ENCODE measurements around the gene LMAN1.
A peak's percentile ranks its signal among the peaks of the same experiment; 100 is the strongest.

LMAN1 gene

DNA sequence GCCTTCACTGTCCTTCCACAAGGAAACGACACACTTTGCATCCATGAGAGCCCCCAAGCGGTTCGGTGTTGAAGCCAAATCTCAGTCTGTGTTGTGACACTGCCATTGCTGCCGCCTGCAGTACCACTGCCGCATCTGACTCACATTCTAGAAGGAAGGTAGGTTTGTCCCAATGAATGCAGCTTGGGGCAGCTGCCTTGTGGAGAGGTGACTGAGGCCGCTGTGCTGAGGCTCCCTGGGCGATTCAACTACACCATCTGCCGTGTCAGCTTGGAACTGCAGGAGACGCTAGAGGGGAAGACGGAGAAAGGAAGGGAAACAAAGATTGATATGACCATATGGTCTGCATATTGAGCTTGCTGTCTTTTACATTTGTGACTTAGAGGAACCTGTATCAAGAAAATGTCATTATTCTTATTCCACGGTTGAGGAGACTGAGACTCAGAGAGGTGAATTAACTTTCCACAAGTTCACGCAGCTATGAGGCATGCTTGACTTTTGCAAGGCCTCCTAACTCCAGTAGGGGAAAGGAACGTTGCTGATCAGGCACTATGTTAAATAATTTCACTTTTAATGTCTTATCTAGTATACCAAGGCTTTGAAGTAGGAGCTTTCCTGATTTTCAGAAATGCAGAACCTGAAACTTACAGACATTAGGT, 43.5 kb upstream of the LMAN1 start (continued):
- TF ChIP-seq, protein P1, sequence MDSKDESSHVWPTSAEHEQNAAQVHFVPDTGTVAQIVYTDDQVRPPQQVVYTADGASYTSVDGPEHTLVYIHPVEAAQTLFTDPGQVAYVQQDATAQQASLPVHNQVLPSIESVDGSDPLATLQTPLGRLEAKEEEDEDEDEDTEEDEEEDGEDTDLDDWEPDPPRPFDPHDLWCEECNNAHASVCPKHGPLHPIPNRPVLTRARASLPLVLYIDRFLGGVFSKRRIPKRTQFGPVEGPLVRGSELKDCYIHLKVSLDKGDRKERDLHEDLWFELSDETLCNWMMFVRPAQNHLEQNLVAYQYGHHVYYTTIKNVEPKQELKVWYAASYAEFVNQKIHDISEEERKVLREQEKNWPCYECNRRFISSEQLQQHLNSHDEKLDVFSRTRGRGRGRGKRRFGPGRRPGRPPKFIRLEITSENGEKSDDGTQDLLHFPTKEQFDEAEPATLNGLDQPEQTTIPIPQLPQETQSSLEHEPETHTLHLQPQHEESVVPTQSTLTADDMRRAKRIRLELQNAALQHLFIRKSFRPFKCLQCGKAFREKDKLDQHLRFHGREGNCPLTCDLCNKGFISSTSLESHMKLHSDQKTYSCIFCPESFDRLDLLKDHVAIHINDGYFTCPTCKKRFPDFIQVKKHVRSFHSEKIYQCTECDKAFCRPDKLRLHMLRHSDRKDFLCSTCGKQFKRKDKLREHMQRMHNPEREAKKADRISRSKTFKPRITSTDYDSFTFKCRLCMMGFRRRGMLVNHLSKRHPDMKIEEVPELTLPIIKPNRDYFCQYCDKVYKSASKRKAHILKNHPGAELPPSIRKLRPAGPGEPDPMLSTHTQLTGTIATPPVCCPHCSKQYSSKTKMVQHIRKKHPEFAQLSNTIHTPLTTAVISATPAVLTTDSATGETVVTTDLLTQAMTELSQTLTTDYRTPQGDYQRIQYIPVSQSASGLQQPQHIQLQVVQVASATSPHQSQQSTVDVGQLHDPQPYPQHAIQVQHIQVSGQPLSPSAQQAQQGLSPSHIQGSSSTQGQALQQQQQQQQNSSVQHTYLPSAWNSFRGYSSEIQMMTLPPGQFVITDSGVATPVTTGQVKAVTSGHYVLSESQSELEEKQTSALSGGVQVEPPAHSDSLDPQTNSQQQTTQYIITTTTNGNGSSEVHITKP (tag by site-specific recombination; IDR thresholded peaks at IDR 0.05), result peak; percentile 75
- TF ChIP-seq ZNF302 (tag by site-specific recombination; IDR thresholded peaks at IDR 0.05; ENCODE audit: low read depth) (no peak), ZNF549 (tag by site-specific recombination; IDR thresholded peaks at IDR 0.05) (peak; percentile 72), ZNF600 (tag by site-specific recombination; IDR thresholded peaks at IDR 0.05) (peak; percentile 74), ZNF121 (tag by site-specific recombination; IDR thresholded peaks at IDR 0.05) (no peak)

DNA sequence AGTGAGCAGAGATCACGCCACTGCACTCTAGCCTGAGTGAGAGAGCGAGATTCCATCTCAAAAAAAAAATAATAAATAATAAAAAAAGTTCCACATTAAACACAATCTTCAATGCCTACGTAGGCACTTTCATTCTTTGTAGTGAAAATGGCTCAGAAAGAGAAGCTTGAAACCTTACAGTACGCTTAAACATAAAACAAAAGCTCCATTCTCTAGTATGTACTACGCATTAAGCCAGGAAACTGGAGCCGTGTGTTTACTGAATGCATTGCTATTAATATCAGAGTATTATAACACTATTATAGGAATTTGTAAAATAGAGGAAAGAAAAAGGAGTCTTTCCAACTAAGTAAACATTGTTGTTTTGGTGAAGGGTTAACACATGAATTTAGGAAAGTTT, 41.3 kb upstream of the LMAN1 start:
- H3K4me1 ChIP-seq (ENCODE audit: control insufficient read depth, insufficient read depth, low read length), result no peaks in the 10 kb centered on the region
- POLR2A ChIA-PET, result no interaction called here
- TF ChIP-seq SCRT2 (tag by site-specific recombination; IDR thresholded peaks at IDR 0.05) (no peak), ZNF677 (tag by site-specific recombination; IDR thresholded peaks at IDR 0.05) (no peak), ZNF133 (tag by site-specific recombination; IDR thresholded peaks at IDR 0.05) (no peak), ZNF747 (tag by site-specific recombination; IDR thresholded peaks at IDR 0.05) (no peak)
- TF ChIP-seq, protein P2, sequence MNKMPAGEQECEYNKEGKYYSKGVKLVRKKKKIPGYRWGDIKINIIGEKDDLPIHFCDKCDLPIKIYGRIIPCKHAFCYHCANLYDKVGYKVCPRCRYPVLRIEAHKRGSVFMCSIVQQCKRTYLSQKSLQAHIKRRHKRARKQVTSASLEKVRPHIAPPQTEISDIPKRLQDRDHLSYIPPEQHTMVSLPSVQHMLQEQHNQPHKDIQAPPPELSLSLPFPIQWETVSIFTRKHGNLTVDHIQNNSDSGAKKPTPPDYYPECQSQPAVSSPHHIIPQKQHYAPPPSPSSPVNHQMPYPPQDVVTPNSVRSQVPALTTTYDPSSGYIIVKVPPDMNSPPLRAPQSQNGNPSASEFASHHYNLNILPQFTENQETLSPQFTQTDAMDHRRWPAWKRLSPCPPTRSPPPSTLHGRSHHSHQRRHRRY (tag by site-specific recombination; IDR thresholded peaks at IDR 0.05), result no peak
- TF ChIP-seq, protein P3, sequence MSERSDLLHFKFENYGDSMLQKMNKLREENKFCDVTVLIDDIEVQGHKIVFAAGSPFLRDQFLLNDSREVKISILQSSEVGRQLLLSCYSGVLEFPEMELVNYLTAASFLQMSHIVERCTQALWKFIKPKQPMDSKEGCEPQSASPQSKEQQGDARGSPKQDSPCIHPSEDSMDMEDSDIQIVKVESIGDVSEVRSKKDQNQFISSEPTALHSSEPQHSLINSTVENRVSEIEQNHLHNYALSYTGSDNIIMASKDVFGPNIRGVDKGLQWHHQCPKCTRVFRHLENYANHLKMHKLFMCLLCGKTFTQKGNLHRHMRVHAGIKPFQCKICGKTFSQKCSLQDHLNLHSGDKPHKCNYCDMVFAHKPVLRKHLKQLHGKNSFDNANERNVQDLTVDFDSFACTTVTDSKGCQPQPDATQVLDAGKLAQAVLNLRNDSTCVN (tag by site-specific recombination; optimal IDR thresholded peaks at IDR 0.05), result no peak
- TF ChIP-seq, protein P4, sequence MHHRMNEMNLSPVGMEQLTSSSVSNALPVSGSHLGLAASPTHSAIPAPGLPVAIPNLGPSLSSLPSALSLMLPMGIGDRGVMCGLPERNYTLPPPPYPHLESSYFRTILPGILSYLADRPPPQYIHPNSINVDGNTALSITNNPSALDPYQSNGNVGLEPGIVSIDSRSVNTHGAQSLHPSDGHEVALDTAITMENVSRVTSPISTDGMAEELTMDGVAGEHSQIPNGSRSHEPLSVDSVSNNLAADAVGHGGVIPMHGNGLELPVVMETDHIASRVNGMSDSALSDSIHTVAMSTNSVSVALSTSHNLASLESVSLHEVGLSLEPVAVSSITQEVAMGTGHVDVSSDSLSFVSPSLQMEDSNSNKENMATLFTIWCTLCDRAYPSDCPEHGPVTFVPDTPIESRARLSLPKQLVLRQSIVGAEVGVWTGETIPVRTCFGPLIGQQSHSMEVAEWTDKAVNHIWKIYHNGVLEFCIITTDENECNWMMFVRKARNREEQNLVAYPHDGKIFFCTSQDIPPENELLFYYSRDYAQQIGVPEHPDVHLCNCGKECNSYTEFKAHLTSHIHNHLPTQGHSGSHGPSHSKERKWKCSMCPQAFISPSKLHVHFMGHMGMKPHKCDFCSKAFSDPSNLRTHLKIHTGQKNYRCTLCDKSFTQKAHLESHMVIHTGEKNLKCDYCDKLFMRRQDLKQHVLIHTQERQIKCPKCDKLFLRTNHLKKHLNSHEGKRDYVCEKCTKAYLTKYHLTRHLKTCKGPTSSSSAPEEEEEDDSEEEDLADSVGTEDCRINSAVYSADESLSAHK (tag by site-specific recombination; IDR thresholded peaks at IDR 0.05), result no peak
- TF ChIP-seq, protein P5, sequence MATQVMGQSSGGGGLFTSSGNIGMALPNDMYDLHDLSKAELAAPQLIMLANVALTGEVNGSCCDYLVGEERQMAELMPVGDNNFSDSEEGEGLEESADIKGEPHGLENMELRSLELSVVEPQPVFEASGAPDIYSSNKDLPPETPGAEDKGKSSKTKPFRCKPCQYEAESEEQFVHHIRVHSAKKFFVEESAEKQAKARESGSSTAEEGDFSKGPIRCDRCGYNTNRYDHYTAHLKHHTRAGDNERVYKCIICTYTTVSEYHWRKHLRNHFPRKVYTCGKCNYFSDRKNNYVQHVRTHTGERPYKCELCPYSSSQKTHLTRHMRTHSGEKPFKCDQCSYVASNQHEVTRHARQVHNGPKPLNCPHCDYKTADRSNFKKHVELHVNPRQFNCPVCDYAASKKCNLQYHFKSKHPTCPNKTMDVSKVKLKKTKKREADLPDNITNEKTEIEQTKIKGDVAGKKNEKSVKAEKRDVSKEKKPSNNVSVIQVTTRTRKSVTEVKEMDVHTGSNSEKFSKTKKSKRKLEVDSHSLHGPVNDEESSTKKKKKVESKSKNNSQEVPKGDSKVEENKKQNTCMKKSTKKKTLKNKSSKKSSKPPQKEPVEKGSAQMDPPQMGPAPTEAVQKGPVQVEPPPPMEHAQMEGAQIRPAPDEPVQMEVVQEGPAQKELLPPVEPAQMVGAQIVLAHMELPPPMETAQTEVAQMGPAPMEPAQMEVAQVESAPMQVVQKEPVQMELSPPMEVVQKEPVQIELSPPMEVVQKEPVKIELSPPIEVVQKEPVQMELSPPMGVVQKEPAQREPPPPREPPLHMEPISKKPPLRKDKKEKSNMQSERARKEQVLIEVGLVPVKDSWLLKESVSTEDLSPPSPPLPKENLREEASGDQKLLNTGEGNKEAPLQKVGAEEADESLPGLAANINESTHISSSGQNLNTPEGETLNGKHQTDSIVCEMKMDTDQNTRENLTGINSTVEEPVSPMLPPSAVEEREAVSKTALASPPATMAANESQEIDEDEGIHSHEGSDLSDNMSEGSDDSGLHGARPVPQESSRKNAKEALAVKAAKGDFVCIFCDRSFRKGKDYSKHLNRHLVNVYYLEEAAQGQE (tag by site-specific recombination; IDR thresholded peaks at IDR 0.05), result no peak
- CTCF ChIA-PET, result interaction anchor here (1.6 to 6.0 kb wide), 3 partner anchors 12 to 152 kb away, joined by 4 to 218 read pairs (median 163); no protein-coding TSS in a partner anchor
- no peaks in the 10 kb centered on the region for H3K9me3 ChIP-seq (ENCODE audit: control insufficient read depth, insufficient read depth, low read depth, low read length)
- H3K36me3 ChIP-seq (ENCODE audit: control insufficient read depth in 2 of 2, insufficient read depth in 1 of 2, low read length in 2 of 2), result no peaks in the 10 kb centered on the region
- no peak overlapping the region for H3K4me3 ChIP-seq (ENCODE audit: low read depth, low read length)
- H3K27ac ChIP-seq (ENCODE audit: extremely low read depth, low read depth, low read length), result no peak overlapping the region
